HG03571 (cell line): ENCODE data around the gene ASAP2.

Experiments
- ATAC-seq: cut with Tn5 transposase; IDR thresholded peaks from one replicate; pipeline ENCODE4 v1.9.1; 2021; ENCODE audit not compliant: unreplicated experiment

Gene ASAP2

GRCh38 chr2:9315280-9315847, 108.8 kb downstream of the ASAP2 start:
- no peak for ATAC-seq

GRCh38 chr2:9317559-9317958, 110.9 kb downstream of the ASAP2 start:
- ATAC-seq, result no peak

GRCh38 chr2:9318461-9319337, 112.1 kb downstream of the ASAP2 start:
- no peak for ATAC-seq

- ATAC-seq, result no peak
Observed at GRCh38 chr2:9319338-9319715, 112.7 kb downstream of the ASAP2 start.

- no peak for ATAC-seq
Observed at GRCh38 chr2:9322576-9322975, 116.0 kb downstream of the ASAP2 start.

- ATAC-seq, result no peak
Observed at GRCh38 chr2:9325428-9325827, 118.8 kb downstream of the ASAP2 start.

GRCh38 chr2:9326975-9327374, 120.4 kb downstream of the ASAP2 start:
- ATAC-seq, result no peak

GRCh38 chr2:9327873-9328352, 121.3 kb downstream of the ASAP2 start:
- no peak for ATAC-seq

- no peak for ATAC-seq
Observed at GRCh38 chr2:9328931-9329330, 122.3 kb downstream of the ASAP2 start.

GRCh38 chr2:9329497-9329896, 122.9 kb downstream of the ASAP2 start:
- ATAC-seq, result no peak

- ATAC-seq, result no peak
Observed at GRCh38 chr2:9330612-9331270, 124.1 kb downstream of the ASAP2 start.

GRCh38 chr2:9331704-9332103, 125.1 kb downstream of the ASAP2 start:
- no peak for ATAC-seq

- no peak for ATAC-seq
Observed at GRCh38 chr2:9332136-9332852, 125.7 kb downstream of the ASAP2 start.

GRCh38 chr2:9332853-9333245, 126.2 kb downstream of the ASAP2 start:
- ATAC-seq, result no peak

- ATAC-seq, result no peak
Observed at GRCh38 chr2:9333591-9334171, 127.1 kb downstream of the ASAP2 start.

- no peak for ATAC-seq
Observed at GRCh38 chr2:9334761-9335160, 128.1 kb downstream of the ASAP2 start.

GRCh38 chr2:9335322-9335832, 128.8 kb downstream of the ASAP2 start:
- no peak for ATAC-seq

- no peak for ATAC-seq
Observed at GRCh38 chr2:9336241-9336575, 129.6 kb downstream of the ASAP2 start.

GRCh38 chr2:9336576-9337314, 130.1 kb downstream of the ASAP2 start:
- no peak for ATAC-seq

GRCh38 chr2:9337901-9338300, 131.3 kb downstream of the ASAP2 start:
- ATAC-seq, result no peak
